WTC11 (cell line): ENCODE measurements around the gene FHIP1B.

ENCODE experiments used
- CBFB ChIP-seq: sonication (generic); formaldehyde crosslinking; IDR thresholded peaks from 2 replicates; pipeline ENCODE4 v1.8.1; 2022; ENCODE audit warnings: mild to moderate bottlenecking, low read depth, missing genetic modification reagents
- ETV6 ChIP-seq: sonication (generic); formaldehyde crosslinking; IDR thresholded peaks from 2 replicates; pipeline ENCODE4 v1.8.1; 2022; ENCODE audit warnings: mild to moderate bottlenecking, missing genetic modification reagents
- USF1 ChIP-seq: sonication (generic); formaldehyde crosslinking; IDR thresholded peaks from 2 replicates; pipeline ENCODE4 v1.8.0; 2022; ENCODE audit warnings: mild to moderate bottlenecking, missing genetic modification reagents

GRCh38 chr11:6170226-6170625, 64.2 kb downstream of the FHIP1B start, which contains the start of gene OR52B2:
- TF ChIP-seq CBFB (CRISPR knock-in tag) (no peak), USF1 (CRISPR knock-in tag) (no peak), ETV6 (CRISPR knock-in tag) (no peak)
